ENCODE data around the gene FXYD6.
"Not testable (repeated sequence)": the region's sequence is repeated elsewhere in the genome, so short reads cannot be mapped to it uniquely, and the experiment has no call there.

Gene FXYD6

DNA sequence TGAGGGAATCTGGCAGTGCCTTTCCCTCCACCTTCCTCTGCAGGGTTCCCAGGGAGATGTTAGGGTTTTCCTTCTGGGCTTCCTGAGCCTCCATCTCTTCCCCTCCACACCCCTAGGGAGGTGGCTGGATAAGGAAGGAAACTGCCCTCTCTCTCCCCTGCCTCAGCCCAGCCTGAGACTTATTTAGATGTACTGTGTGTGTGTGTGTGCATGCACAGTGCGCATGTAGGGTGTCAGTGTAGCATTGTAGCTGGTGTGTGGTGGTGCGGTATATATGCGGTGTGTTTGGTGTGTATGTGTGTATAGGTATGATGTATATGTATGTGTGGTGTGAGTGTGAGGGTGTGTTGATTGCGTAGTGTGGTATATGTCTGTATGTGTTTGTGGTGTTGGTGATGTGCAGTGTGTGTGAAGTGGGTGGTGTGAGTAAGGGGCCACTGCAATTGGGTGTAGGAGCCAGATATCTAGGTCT, 1.5 kb downstream of the FXYD6 start:
- no peak overlapping the region for H3K4me3 Mint-ChIP-seq
- H3K9me3 Mint-ChIP-seq: no peaks in the 10 kb centered on the region
- no peak for DNase-seq
- peaks cover 34% of the 10 kb centered on the region for H3K4me1 Mint-ChIP-seq
- no peaks in the 10 kb centered on the region for H3K36me3 Mint-ChIP-seq
- H3K27ac Mint-ChIP-seq: no peak overlapping the region
- CTCF ChIA-PET: no interaction called here
- peaks cover 85% of the 10 kb centered on the region for H3K27me3 Mint-ChIP-seq

DNA sequence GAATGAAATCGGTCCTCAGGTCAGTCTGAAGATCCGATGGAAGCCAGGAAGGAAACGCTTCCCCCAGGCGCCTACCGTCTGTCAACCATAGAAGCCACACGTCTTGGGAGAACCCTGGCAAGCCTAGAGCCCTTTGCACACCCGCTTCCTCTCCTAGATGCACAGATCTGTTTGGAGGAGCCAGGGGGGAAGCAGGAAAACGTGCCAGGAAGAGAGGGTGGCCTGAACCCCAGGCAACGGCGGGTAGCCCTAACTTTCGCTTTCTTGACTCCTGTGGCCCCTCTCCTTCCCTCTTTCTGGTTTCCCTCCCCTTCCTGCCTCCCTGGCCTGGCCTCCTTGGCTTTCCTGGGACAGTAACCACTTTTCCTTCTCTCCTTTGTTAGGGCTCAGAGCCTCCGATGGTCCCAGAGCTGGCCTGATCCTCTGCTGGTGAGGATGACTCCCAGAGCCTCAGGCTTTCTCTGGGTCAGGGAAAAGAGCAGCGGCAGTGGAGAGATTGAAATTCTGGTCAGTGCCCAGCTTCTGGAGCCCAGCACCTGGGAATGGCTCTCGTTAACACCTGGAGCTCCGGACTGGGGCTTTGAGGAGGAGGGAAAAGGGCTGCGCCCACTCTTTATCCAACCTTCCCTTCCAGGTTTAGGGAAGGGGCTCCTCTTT, 2.1 kb downstream of the FXYD6 start:
- H3K27me3 Mint-ChIP-seq: peaks cover 85% of the 10 kb centered on the region
- H3K4me3 Mint-ChIP-seq: no peak overlapping the region
- H3K36me3 Mint-ChIP-seq: no peaks in the 10 kb centered on the region
- H3K4me1 Mint-ChIP-seq: peaks cover 34% of the 10 kb centered on the region
- CTCF ChIA-PET: no interaction called here
- DNase-seq: no peak
- no peak overlapping the region for H3K27ac Mint-ChIP-seq
- H3K9me3 Mint-ChIP-seq: no peaks in the 10 kb centered on the region

DNA sequence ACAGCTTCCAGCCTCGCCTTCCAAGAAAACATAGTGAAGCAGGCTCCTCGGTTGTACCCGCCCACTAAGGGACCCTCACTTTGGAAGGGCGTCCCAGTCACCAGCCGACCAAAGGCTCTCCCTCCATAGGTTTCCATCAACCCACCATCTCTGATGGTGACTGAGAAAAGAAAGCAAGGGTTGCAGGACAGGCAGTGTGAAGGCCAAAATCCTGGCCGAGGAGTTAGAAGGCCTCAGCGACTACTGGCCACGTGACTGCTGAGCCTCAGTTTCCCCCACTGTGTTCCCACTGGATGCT, 2.7 kb downstream of the FXYD6 start:
- H3K4me1 Mint-ChIP-seq: peaks cover 34% of the 10 kb centered on the region
- no peaks in the 10 kb centered on the region for H3K36me3 Mint-ChIP-seq
- no peak overlapping the region for H3K27ac Mint-ChIP-seq
- CTCF ChIA-PET: interaction anchor here (1.2 kb wide), 1 partner anchor 31 kb away, joined by 3 read pairs; no protein-coding TSS in a partner anchor
- no peak overlapping the region for H3K4me3 Mint-ChIP-seq
- peaks cover 82% of the 10 kb centered on the region for H3K27me3 Mint-ChIP-seq
- DNase-seq: no peak
- H3K9me3 Mint-ChIP-seq: no peaks in the 10 kb centered on the region

DNA sequence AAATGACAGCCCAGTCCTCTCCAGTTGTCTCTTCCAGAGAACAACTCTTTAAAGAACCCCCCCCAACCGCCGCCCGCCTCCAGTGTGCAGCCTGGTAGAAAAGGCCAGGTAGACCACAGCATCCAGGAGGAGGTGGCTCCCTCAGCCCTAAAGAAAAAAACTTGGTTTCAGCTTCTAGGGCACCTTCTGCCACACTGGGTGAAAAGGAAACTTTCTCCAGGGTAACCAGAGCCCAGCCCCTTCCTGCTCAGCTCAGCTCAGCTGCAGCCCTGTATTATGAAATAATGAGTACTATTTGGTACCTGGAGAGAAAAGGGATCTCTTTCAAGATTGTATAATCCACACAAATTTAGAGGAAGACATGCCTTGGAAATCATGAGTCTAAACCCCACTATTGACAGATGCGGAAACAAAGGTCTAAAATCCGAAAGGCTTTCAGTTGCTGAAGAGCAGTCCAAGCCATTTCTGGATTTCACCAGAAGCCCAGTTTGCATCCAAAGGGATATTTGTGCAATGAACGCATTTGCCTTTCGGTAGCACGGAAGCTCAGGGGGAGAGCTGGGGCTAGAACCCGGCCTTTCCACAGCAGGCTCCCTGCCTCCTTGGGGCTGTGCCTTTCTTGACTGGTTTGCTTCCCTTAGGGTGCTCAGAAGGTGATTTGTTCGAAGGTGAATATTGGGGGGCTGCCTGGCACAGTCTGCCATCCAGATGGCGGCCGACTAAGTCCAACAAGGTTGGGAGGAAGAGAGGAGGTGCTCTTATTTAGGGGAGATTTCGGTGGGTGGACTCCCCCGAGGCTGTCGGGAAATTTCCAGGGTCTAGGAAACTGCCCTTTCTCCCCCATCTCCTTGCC, 3.3 kb downstream of the FXYD6 start:
- Mint-ChIP-seq H3K36me3 (no peaks in the 10 kb centered on the region), H3K9me3 (no peaks in the 10 kb centered on the region), H3K4me1 (peaks cover 34% of the 10 kb centered on the region), H3K27ac (no peak overlapping the region), H3K27me3 (peaks cover 79% of the 10 kb centered on the region), H3K4me3 (no peak overlapping the region)
- peak; percentile 35 for DNase-seq
- CTCF ChIA-PET: interaction anchor here (1.2 kb wide), 1 partner anchor 31 kb away, joined by 3 read pairs; no protein-coding TSS in a partner anchor

DNA sequence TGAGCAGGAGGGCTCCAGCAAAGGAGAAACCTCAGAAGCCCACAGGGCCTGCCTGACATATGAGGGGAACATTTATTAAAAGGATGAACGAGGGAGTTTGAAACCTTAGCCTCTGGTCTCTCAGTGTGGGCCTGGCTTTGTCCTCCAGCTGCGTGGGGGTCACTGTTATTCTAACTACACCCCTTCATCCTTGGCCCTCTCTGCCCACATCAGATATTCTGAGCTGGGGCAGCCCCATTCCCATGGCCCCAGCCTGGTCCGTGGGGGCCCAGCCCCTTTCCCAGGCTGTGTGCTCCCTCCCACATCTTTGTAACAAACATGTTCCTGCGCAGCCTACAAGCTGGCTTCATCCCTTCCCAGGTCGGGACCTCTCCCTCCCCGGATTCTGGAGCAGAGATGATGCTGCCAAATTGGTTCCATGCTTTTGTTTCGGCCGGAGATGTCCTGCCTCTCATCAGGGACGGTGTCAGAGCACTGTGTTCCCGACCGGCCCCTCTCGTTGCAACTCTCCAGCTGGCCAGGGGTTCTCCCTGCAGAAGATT, 4.0 kb downstream of the FXYD6 start:
- DNase-seq: no peak
- Mint-ChIP-seq H3K4me1 (peaks cover 34% of the 10 kb centered on the region), H3K36me3 (no peaks in the 10 kb centered on the region), H3K4me3 (no peak overlapping the region), H3K9me3 (no peaks in the 10 kb centered on the region), H3K27ac (no peak overlapping the region), H3K27me3 (peaks cover 74% of the 10 kb centered on the region)
- CTCF ChIA-PET: interaction anchor here (1.2 kb wide), 1 partner anchor 30 kb away, joined by 3 read pairs; no protein-coding TSS in a partner anchor

DNA sequence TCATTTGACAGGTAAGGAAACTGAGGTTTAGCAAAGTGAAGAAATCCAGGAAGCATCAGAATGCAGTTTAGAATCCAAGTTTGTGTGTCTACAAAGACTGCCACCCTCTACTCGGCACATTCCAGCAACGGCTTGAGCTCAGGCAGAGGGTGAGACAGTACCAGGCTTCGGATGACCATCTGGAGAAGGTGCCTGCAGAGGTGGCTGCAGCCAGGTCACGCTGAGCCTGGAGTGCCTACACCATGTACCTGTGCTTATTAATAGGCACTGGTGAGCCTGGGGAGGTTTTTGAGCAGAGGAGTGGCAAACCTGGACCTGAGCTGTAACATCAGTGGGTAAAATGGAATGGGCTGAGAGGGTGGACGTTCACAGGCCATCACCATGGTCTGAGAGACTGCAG, 4.7 kb downstream of the FXYD6 start:
- Mint-ChIP-seq H3K27me3 (peaks cover 67% of the 10 kb centered on the region), H3K4me1 (peaks cover 32% of the 10 kb centered on the region), H3K9me3 (no peaks in the 10 kb centered on the region), H3K27ac (no peak overlapping the region), H3K4me3 (no peak overlapping the region), H3K36me3 (no peaks in the 10 kb centered on the region)
- no peak for DNase-seq
- CTCF ChIA-PET: no interaction called here

DNA sequence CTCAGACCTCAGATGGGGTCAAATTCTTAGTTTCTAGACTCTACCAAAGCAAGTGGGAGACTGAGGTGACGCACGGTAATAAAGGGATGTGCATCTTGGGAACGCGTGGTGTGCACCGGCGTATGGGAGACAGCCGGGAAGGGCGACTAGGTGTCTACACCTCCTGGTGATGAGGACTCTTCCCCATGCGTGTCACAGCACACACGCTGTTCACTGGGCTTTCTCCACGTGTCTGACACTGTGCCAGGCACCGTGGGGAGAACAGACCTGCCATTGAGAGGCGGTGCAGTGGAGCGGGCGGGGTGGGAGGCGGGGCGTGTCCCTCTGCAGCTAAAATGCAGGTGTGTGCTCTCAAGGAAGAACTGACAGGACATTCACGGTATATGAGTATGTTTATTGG, 5.3 kb downstream of the FXYD6 start:
- Mint-ChIP-seq H3K9me3 (no peaks in the 10 kb centered on the region), H3K27ac (no peak overlapping the region), H3K4me1 (peaks cover 28% of the 10 kb centered on the region), H3K27me3 (peaks cover 66% of the 10 kb centered on the region), H3K4me3 (no peak overlapping the region), H3K36me3 (no peaks in the 10 kb centered on the region)
- no peak for DNase-seq
- CTCF ChIA-PET: interaction anchor here (0.7 kb wide), 1 partner anchor 74 kb away, joined by 3 read pairs; no protein-coding TSS in a partner anchor

DNA sequence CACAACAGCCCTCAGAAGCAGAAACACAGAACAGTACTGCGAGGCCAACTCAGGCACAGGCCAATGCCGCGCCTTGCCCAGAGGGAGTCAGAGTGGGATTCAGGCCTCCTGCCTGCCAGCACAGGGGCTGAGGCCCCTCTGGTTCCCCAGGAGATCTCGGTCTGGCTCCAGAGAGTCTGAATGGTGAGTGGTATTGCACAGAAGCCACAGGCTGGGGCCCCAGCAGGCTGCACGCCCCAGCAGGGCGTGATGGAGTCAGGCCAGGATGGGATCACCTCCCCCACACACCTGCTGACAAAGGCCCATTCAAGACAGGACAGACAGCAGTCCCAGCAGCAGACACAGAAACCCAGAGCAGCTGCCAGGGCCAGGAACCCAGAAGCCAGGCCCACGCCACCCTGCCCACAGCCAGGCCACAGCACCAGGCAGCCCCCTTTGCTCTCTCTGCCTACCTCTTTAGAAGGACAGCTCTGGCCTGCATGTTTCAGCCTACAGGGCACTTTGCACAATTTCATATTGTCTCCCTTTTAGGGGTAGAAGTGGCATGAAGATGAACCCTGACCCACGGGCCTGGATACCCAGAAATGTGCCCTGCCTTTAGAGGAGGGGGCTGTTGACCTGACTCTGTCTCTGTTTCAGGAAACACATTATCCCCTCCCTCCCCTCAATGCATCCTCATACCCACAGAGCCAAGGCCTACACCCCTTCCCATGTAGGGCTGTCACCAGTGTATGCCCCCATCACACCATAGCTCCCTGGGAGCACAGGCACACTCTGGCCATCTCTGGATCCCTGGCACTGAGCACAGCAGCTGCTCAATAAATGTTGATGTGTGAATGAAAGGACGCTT, 6.1 kb downstream of the FXYD6 start:
- DNase-seq: no peak
- no peak overlapping the region for H3K27ac Mint-ChIP-seq
- H3K4me3 Mint-ChIP-seq: no peak overlapping the region
- peaks cover 57% of the 10 kb centered on the region for H3K27me3 Mint-ChIP-seq
- no peaks in the 10 kb centered on the region for H3K36me3 Mint-ChIP-seq
- CTCF ChIA-PET: interaction anchor here (0.7 kb wide), 1 partner anchor 75 kb away, joined by 3 read pairs; no protein-coding TSS in a partner anchor
- H3K4me1 Mint-ChIP-seq: peaks cover 21% of the 10 kb centered on the region
- H3K9me3 Mint-ChIP-seq: no peaks in the 10 kb centered on the region

DNA sequence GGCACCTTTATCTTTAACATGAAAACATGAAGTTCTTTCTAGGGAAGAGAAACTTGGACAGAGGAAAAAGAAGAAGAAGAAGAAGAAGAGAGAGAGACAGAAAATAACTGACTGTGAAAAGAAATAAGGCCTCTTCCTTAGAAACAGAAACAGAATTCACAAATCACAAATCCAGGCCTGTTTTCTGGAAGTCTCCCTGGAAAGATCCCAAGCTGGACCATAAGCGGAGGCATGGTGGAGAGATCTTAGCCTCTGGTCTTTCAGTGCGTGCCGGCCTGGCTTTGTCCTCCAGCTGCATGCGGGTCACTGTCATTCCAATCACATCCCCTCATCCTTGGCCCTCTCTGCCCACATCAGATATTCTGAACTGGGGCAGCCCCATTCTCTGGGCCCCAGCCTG, 6.9 kb downstream of the FXYD6 start:
- no peak overlapping the region for H3K4me3 Mint-ChIP-seq
- H3K4me1 Mint-ChIP-seq: peaks cover 16% of the 10 kb centered on the region
- DNase-seq: no peak
- peaks cover 50% of the 10 kb centered on the region for H3K27me3 Mint-ChIP-seq
- no peak overlapping the region for H3K27ac Mint-ChIP-seq
- CTCF ChIA-PET: no interaction called here
- H3K9me3 Mint-ChIP-seq: no peaks in the 10 kb centered on the region
- no peaks in the 10 kb centered on the region for H3K36me3 Mint-ChIP-seq

DNA sequence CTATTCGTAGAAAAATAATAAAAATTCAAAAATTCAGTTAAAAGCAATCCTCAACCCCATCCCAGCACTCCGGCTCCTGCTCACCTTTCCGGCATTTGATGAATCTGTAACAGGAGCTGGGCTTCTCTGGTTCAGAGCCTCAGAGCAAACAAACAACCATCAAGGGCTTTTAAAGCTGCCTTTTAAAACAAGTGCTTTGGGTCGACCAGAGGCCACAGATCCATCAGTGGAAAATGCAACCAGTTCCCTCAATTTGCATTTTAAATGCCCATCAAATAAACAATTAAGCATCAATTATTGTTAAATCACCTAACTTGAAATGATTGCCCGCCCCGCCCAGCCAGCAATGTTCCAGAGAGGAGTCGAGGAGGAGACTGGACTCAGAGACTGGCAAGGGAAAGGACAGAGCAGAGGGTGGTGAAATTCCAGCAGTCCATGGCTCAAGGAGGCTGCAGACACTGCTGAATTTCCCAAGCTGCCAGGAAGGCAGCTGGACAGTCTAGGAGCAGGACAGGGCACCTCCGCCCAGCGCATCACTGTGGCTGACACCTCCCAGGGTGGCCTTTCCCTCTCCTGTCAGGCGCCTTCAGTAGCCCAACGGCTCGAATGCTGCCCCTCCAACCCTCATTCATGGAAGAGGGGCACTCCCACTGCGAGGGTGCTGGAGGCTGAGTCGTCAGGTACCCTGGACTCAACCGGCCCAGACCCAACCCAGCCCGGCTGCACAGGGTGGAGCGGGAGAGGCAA, 7.5 kb downstream of the FXYD6 start:
- no peak overlapping the region for H3K4me3 Mint-ChIP-seq

DNA sequence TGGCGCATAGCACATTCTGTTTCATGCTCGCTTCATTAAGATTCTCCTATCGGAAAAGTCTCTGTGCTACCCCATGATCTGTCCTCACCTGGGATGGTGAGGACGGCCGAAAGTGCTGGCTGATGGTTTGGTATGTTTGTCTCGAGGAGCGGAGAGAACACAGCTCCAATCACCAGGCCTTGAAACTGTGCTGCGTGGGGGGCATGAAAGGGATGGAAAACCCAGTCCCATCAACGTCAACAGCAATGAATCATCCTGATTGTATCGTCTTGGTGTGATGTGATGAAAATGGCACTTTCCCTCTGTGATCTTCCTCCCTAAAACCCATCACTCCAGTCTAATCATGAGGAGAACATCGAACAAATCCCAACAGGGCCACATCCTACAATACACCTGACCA, 8.4 kb downstream of the FXYD6 start:
- no peaks in the 10 kb centered on the region for H3K36me3 Mint-ChIP-seq
- no peak overlapping the region for H3K27ac Mint-ChIP-seq
- H3K4me3 Mint-ChIP-seq: no peak overlapping the region
- peaks cover 3% of the 10 kb centered on the region for H3K4me1 Mint-ChIP-seq
- DNase-seq: no peak
- no peaks in the 10 kb centered on the region for H3K9me3 Mint-ChIP-seq
- CTCF ChIA-PET: interaction anchor here (1.3 kb wide), 1 partner anchor 78 kb away, joined by 4 read pairs; no protein-coding TSS in a partner anchor
- peaks cover 35% of the 10 kb centered on the region for H3K27me3 Mint-ChIP-seq

More for the DNA sequence above, 7.5 kb downstream of the FXYD6 start:
- Mint-ChIP-seq H3K4me1 (peaks cover 11% of the 10 kb centered on the region), H3K9me3 (no peaks in the 10 kb centered on the region), H3K27me3 (peaks cover 44% of the 10 kb centered on the region), H3K27ac (no peak overlapping the region), H3K36me3 (no peaks in the 10 kb centered on the region)
- no peak for DNase-seq
- CTCF ChIA-PET: no interaction called here

DNA sequence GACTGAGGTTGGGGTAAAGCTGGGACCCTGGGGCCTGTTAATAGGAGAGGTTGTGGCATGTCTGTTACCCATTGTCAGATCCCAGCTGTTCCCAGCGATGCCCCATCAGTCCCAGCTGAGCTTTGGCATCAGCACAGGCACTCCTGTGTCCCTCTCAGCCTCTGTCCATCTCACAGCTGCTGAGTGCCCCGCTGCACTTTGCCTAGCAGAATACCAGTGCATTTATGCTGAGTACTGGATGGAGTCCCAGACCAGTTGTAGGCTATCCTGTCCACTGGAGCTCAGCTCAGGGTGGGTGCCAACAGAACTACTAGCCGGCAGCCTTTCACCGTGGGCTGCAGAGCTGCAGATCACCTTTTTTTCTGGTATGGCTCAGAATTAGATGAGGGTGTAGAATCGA, 9.9 kb downstream of the FXYD6 start:
- Mint-ChIP-seq H3K27me3 (peaks cover 31% of the 10 kb centered on the region), H3K36me3 (no peaks in the 10 kb centered on the region), H3K27ac (no peak overlapping the region), H3K4me1 (peaks cover 2% of the 10 kb centered on the region), H3K4me3 (no peak overlapping the region), H3K9me3 (no peaks in the 10 kb centered on the region)
- CTCF ChIA-PET: interaction anchor here (0.8 to 1.3 kb wide), 2 partner anchors 43 to 80 kb away, joined by 3 to 4 read pairs; no protein-coding TSS in a partner anchor
- DNase-seq: no peak

DNA sequence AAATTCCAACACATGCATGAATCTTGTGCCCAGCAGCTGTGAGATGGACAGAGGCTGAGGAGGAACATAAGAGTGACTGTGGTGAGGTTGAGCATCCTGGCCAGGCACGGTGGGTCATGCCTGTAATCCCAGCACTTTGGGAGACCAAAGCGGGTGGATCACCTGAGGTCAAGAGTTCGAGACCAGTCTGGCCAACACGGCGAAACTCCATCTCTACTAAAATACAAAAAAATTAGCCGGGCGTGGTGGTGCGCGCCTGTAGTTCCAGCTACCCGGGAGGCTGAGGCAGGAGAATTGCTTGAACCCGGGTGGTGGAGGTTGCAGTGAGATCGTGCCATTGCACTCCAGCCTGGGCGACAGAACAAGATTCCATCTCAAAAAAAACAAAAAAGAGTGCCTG, 10.9 kb downstream of the FXYD6 start:
- H3K9me3 Mint-ChIP-seq, H3K4me3 Mint-ChIP-seq, H3K27ac Mint-ChIP-seq, H3K36me3 Mint-ChIP-seq, DNase-seq, CTCF ChIA-PET, H3K4me1 Mint-ChIP-seq: not testable (repeated sequence)
- H3K27me3 Mint-ChIP-seq: peaks cover 31% of the 10 kb centered on the region

Measured in activated naive CD4-positive, alpha-beta T cell treated with anti-CD3 and anti-CD28 coated beads, Interleukin-2, amount 10 ng/mL, durations not matched to agents 7 days and 5 days (primary cell).